Heart left ventricle (tissue), 16 donors: ENCODE results near the gene APOC4. TPM values are rescaled to one million over a fixed set of nuclear protein-coding genes. Genes with fewer than 3 reads are reported as not detected.

Source experiments
- ATAC-seq, 4 donors: fragments of 200-7000 bp; cut with Tn5 transposase; one replicate each; pipeline ENCODE4 v1.9.1; 2020 to 2022; ENCODE audit warnings: moderate library complexity in 4 of 4, mild to moderate bottlenecking in 3 of 4, moderate number of reproducible peaks in 1 of 4
- DNase-seq, 5 donors: peaks; one replicate each; pipeline ENCODE4 v3.0.0-alpha.2; 2020
- H3K27ac ChIP-seq, 12 donors: fragments of 200-600 bp; sonication (generic) in 4 of 12; one replicate each; pipeline versions ENCODE4 v1.5.0 to v1.8.0; 2016 to 2022; ENCODE audit warnings: mild to moderate bottlenecking in 2 of 12
- H3K27me3 ChIP-seq, 9 donors: fragments of 200-600 bp; sonication (generic) in 2 of 9; one replicate each; pipeline versions ENCODE4 v1.5.1 to v1.8.0; 2016 to 2022; ENCODE audit warnings: mild to moderate bottlenecking in 3 of 9
- H3K36me3 ChIP-seq, 9 donors: fragments of 200-600 bp; sonication (generic) in 2 of 9; one replicate each; pipeline versions ENCODE4 v1.5.0 to v1.8.0; 2018 to 2022; ENCODE audit warnings: mild to moderate bottlenecking in 2 of 9
- H3K4me1 ChIP-seq, 12 donors: fragments of 200-600 bp; sonication (generic) in 4 of 12; one replicate each; pipeline versions ENCODE4 v1.5.0 to v1.8.0; 2016 to 2022; ENCODE audit warnings: mild to moderate bottlenecking in 3 of 12
- H3K4me3 ChIP-seq, 12 donors: fragments of 200-600 bp; sonication (generic) in 4 of 12; one replicate each; pipeline versions ENCODE4 v1.5.0 to v1.8.0; 2017 to 2022; ENCODE audit warnings: mild to moderate bottlenecking in 9 of 12, moderate library complexity in 4 of 12
- H3K9me3 ChIP-seq, 12 donors: fragments of 200-600 bp; sonication (generic) in 4 of 12; one replicate each; pipeline versions ENCODE4 v1.5.0 to v1.8.0; 2016 to 2022; ENCODE audit warnings: mild to moderate bottlenecking in 1 of 12
- CTCF ChIP-seq, 12 donors: fragments of 200-600 bp; sonication (generic) in 4 of 12; IDR thresholded peaks; one replicate each; pipeline versions ENCODE4 v1.5.0 to v1.8.0; 2018 to 2022; ENCODE audit warnings: antibody characterized with exemption in 12 of 12, mild to moderate bottlenecking in 5 of 12
- POLR2A ChIP-seq, 2 donors: fragments of 450-650 bp; IDR thresholded peaks; one replicate each; pipeline ENCODE4 v1.6.1; 2017; ENCODE audit warnings: antibody characterized with exemption in 2 of 2, mild to moderate bottlenecking in 2 of 2, moderate library complexity in 2 of 2
- WGBS, 4 donors: extraction: QIAGEN DNeasy Blood & Tissue Kit in 2 of 4; methylation state at CpG; one replicate each; pipeline versions ENCODE4 v1.1.5 to v1.1.7; 2013 to 2018; 5-methylcytosine and 5-hydroxymethylcytosine counted together
- intact Hi-C, 10 donors: fragments of 100-400 bp; cut with DNase I; formaldehyde crosslinking; loops; one replicate each; pipeline versions ENCODE4 v1.11.1 to v1.14.2; 2022
- polyA plus RNA-seq, 2 donors: library from polyadenylated mRNA; stranded (reverse); fragments of 200-250 nt; gene quantifications; one replicate each; pipeline ENCODE4 v1.2.3, GENCODE V29; 2013
- total RNA-seq, 9 donors: library from RNA; depleted of rRNA in 2 of 9; stranded (reverse); fragments of >200 nt in 2 of 9; fragmentation: NEBNext Ultra II Directional in 3 of 9; extraction: Animal tissue kit (Norgen Biotek cat#: 25700) in 3 of 9; gene quantifications; one replicate each; pipeline versions ENCODE4 v1.1.0 to v1.2.4, GENCODE V29; 2016 to 2023
- donor health status: ischemic (EF 13 %, LVEDD 7.1; RV severe dilation, severe dysfunction).
- donor health status: healthy with polysubstance abuse.
- donor health status: DM: no; HTN: yes; CAD: no.
- donor health status: DM: no; HTN: no; CAD: no.
- donor health status: ischemic (EF 25% LVEDD 6.9; RV normal size, moderate dysfunction).
- donor health status: ischemic (EF 25% LVEDD 5.7; RV mildly dilated, moderate dysfunction).
- donor health status: healthy.
- donor health status: DM: yes; HTN: yes; CAD: no.
- donor health status: ischemic (EF 35%, LVEDD 5.7; RV mildly dilated, moderate dysfunction).
- donor health status: nonischemic (EF 11% LVEDD 7.7; RV severe dilation, severe dysfunction).
- donor health status: DM: yes; HTN: yes; CAD: no.
- donor health status: PGD.
- donor health status: ischemic (EF 29% LVEDD 5.4; RV normal size, mild dysfunction).
- donor health status: nonischemic (EF 23%, LVEDD 6.1; RV moderate dilation, normal function).

APOC4 gene
- total and polyA plus RNA-seq, 11 donors, result not detected

- no peak for TF ChIP-seq CTCF (IDR thresholded peaks at IDR 0.05)
- TF ChIP-seq POLR2A (IDR thresholded peaks at IDR 0.05), result no peak
- Histone ChIP-seq H3K9me3 (no peaks in the 10 kb centered on the region), H3K36me3 (peaks cover 4 to 84% (median 66%) of the 10 kb centered on the region in 9 donors), H3K4me1 (no peaks in the 10 kb centered on the region), H3K27ac (no peak overlapping the region), H3K4me3 (no peak overlapping the region), H3K27me3 (no peaks in the 10 kb centered on the region)
- ATAC-seq, result no peak
- DNase-seq, result no peak
- intact Hi-C loops, result no loop called here
- WGBS, 4 donors, result 90 to 94% (median 90%) methylated on average over 11 to 13 of the region's 13 CpGs
These were observed 30.8 kb downstream of the APOC4 start for GRCh38 chr19:44972802-44973201.

GRCh38 chr19:44973982-44974735, 32.1 kb downstream of the APOC4 start:
- Histone ChIP-seq H3K4me3 (no peak overlapping the region), H3K27ac (no peak overlapping the region), H3K9me3 (no peaks in the 10 kb centered on the region), H3K4me1 (no peaks in the 10 kb centered on the region), H3K27me3 (no peaks in the 10 kb centered on the region), H3K36me3 (peaks cover 4 to 84% (median 66%) of the 10 kb centered on the region in 9 donors)
- DNase-seq (no peak), ATAC-seq (no peak)
- TF ChIP-seq CTCF (IDR thresholded peaks at IDR 0.05), result no peak
- no peak for TF ChIP-seq POLR2A (IDR thresholded peaks at IDR 0.05)
- 85 to 91% (median 87%) methylated on average over 19 to 21 of the region's 21 CpGs for WGBS, 4 donors
- intact Hi-C loops, result no loop called here

- Histone ChIP-seq H3K4me1 (no peaks in the 10 kb centered on the region), H3K4me3 (no peak overlapping the region), H3K9me3 (no peaks in the 10 kb centered on the region), H3K27me3 (no peaks in the 10 kb centered on the region), H3K27ac (no peak overlapping the region), H3K36me3 (peaks cover 4 to 85% (median 73%) of the 10 kb centered on the region in 9 donors)
- no peak for DNase-seq
- intact Hi-C loops, result no loop called here
- 90 to 96% (median 94%) methylated on average over 5 of the region's 5 CpGs for WGBS, 4 donors
- ATAC-seq, result no peak
- TF ChIP-seq CTCF (IDR thresholded peaks at IDR 0.05) (no peak), POLR2A (IDR thresholded peaks at IDR 0.05) (no peak)
These were observed 32.8 kb downstream of the APOC4 start for GRCh38 chr19:44974857-44975256.

GRCh38 chr19:44975444-44975843, 33.4 kb downstream of the APOC4 start:
- Histone ChIP-seq H3K9me3 (no peaks in the 10 kb centered on the region), H3K27me3 (no peaks in the 10 kb centered on the region), H3K4me3 (no peak overlapping the region), H3K36me3 (peaks cover 4 to 88% (median 78%) of the 10 kb centered on the region in 9 donors), H3K4me1 (no peaks in the 10 kb centered on the region), H3K27ac (no peak overlapping the region)
- intact Hi-C loops, result no loop called here
- 94 to 98% (median 97%) methylated on average over 4 of the region's 4 CpGs for WGBS, 4 donors
- ATAC-seq (no peak), DNase-seq (no peak)
- no peak for TF ChIP-seq POLR2A (IDR thresholded peaks at IDR 0.05)

GRCh38 chr19:44984005-44984404, 42.0 kb downstream of the APOC4 start:
- DNase-seq, result no peak
- H3K27ac ChIP-seq, result no peak overlapping the region
- H3K9me3 ChIP-seq, result no peaks in the 10 kb centered on the region
- H3K4me3 ChIP-seq, result no peak overlapping the region
- H3K27me3 ChIP-seq, result no peaks in the 10 kb centered on the region
- WGBS, 4 donors, result 85 to 92% (median 90%) methylated on average over 8 to 9 of the region's 9 CpGs
- intact Hi-C loops, result no loop called here
- no peaks in the 10 kb centered on the region for H3K4me1 ChIP-seq
- H3K36me3 ChIP-seq, result peaks cover 0 to 100% (median 89%) of the 10 kb centered on the region in 9 donors
- no peak for TF ChIP-seq CTCF (IDR thresholded peaks at IDR 0.05)
- no peak for TF ChIP-seq POLR2A (IDR thresholded peaks at IDR 0.05)
- no peak for ATAC-seq
